Endodermal cell (in vitro differentiated cells): ENCODE data around the gene IMPA2. TPM values are rescaled to one million over a fixed set of nuclear protein-coding genes. Genes with fewer than 3 reads are reported as not detected.

Experiments
- DNase-seq: peaks from one replicate; pipeline ENCODE4 v3.0.0-alpha.2; 2017
- H3K27ac ChIP-seq: 2 replicates; pipeline ENCODE4 v1.5.1; 2013; ENCODE audit warnings: mild to moderate bottlenecking, low read depth, low read length, moderate library complexity
- H3K27me3 ChIP-seq: 2 replicates; pipeline ENCODE4 v1.6.1; 2013; ENCODE audit warnings: mild to moderate bottlenecking, low read length, moderate library complexity; ENCODE audit not compliant: insufficient read depth, control insufficient read depth, poor library complexity, severe bottlenecking
- H3K36me3 ChIP-seq: 2 replicates; pipeline ENCODE4 v1.7.0; 2013; ENCODE audit warnings: mild to moderate bottlenecking, low read length, moderate library complexity; ENCODE audit not compliant: control insufficient read depth, insufficient read depth
- H3K4me1 ChIP-seq: one replicate; pipeline ENCODE4 v1.7.0; 2013; ENCODE audit warnings: low read length; ENCODE audit not compliant: control insufficient read depth, insufficient read depth
- H3K4me3 ChIP-seq: 2 replicates; pipeline ENCODE4 v1.5.1; 2013; ENCODE audit warnings: mild to moderate bottlenecking, low read length, moderate library complexity
- H3K9ac ChIP-seq: 2 replicates; pipeline ENCODE4 v1.6.1; 2013; ENCODE audit warnings: mild to moderate bottlenecking, low read length, moderate library complexity; ENCODE audit not compliant: poor library complexity, severe bottlenecking; ENCODE audit errors: extremely low read depth
- H3K9me3 ChIP-seq: 2 replicates; pipeline ENCODE4 v1.6.1; 2013; ENCODE audit warnings: mild to moderate bottlenecking, low read length, moderate library complexity; ENCODE audit not compliant: control insufficient read depth
- H3K27ac Mint-ChIP-seq: 2 replicates; pipeline ENCODE4 v1.8.0; 2020; ENCODE audit warnings: mixed read lengths
- H3K27me3 Mint-ChIP-seq: 2 replicates; pipeline ENCODE4 v1.8.0; 2021; ENCODE audit warnings: mild to moderate bottlenecking, mixed read lengths; ENCODE audit not compliant: insufficient read depth
- H3K36me3 Mint-ChIP-seq: 2 replicates; pipeline ENCODE4 v1.8.0; 2020; ENCODE audit warnings: low read depth, mixed read lengths
- H3K4me1 Mint-ChIP-seq: 2 replicates; pipeline ENCODE4 v1.8.0; 2020; ENCODE audit warnings: mixed read lengths
- H3K4me3 Mint-ChIP-seq: 2 replicates; pipeline ENCODE4 v1.8.0; 2020; ENCODE audit warnings: mild to moderate bottlenecking, moderate library complexity, mixed read lengths
- H3K9me3 Mint-ChIP-seq: 2 replicates; pipeline ENCODE4 v1.8.0; 2020; ENCODE audit warnings: mild to moderate bottlenecking, mixed read lengths
- CTCF ChIP-seq: fragments of 200-600 bp; sonication (generic); conservative IDR thresholded peaks from 2 replicates; pipeline ENCODE4 v1.5.0; 2021; ENCODE audit warnings: antibody characterized with exemption, mild to moderate bottlenecking
- WGBS, 2 experiments: methylation state at CpG; one replicate each; pipeline versions ENCODE4 v1.1.5 to v1.1.7; 2013; ENCODE audit warnings: missing lambda C conversion rate in 2 of 2, mixed read lengths in 1 of 2; ENCODE audit not compliant: insufficient coverage in 1 of 2, insufficient read length in 1 of 2; 5-methylcytosine and 5-hydroxymethylcytosine counted together
- total RNA-seq, 2 donors: library from RNA; stranded (reverse); fragmentation: NEBNext Ultra II Directional in 1 of 2; extraction: Animal tissue kit (Norgen Biotek cat#: 25700) in 1 of 2; gene quantifications; 2 replicates in 1 of 2; 3 replicates in 1 of 2; pipeline ENCODE4 v1.2.1, GENCODE V29; 2021

The IMPA2 gene
- total RNA-seq, 2 donors from 2014 or later, result 68.0 to 88.9 TPM

DNA sequence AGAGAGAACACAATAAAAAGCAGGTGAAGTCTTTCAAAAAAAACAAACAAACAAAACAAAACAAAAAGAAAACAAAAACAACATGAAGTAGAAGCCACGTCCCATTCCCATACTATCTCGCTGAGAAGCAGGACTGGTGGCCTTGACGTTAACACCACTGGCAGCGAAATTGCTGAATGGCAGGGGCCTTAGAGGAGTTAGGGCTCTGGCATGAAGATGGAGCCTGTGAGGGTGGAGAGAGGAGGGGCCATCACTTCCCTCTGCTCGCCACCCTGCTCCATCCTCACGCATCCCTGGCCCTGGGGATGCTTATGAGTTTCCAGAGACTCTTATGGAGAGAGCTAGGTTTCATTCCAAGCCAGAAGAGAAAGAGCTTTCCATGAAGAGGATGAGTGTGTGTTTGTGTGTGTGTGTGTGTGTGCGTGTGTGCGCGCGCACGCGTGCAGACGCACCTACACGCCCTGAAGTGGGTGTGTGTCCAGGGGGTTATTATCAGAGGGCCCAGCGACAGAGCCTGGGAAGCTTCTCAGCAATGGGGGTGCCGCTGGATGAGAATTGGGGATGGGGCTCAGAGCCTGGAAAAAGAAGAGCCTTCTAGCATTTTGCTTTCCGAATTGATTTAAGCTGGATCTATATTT is 20.4 kb upstream of the IMPA2 start:
- 89 to 100% methylated on average over 1 to 17 of the region's 17 CpGs for WGBS, 2 experiments

GRCh38 chr18:11962597-11962996 is 18.7 kb upstream of the IMPA2 start:
- H3K27ac Mint-ChIP-seq, result no peak overlapping the region
- H3K27ac ChIP-seq, result no peak overlapping the region

More for the DNA sequence above, 20.4 kb upstream of the IMPA2 start:
- Mint-ChIP-seq H3K27me3 (no peaks in the 10 kb centered on the region), H3K4me1 (peaks cover 22% of the 10 kb centered on the region), H3K27ac (peak overlapping the region; percentile 4), H3K4me3 (no peak overlapping the region), H3K9me3 (peaks cover 26% of the 10 kb centered on the region), H3K36me3 (no peaks in the 10 kb centered on the region)
- no peak for TF ChIP-seq CTCF
- Histone ChIP-seq H3K4me3 (no peak overlapping the region), H3K9me3 (peaks cover 23% of the 10 kb centered on the region), H3K27me3 (no peaks in the 10 kb centered on the region), H3K36me3 (no peaks in the 10 kb centered on the region), H3K9ac (no peak overlapping the region), H3K27ac (no peak overlapping the region), H3K4me1 (peaks cover 5% of the 10 kb centered on the region)
- DNase-seq, result no peak

GRCh38 chr18:11963991-11964484 is 17.3 kb upstream of the IMPA2 start:
- H3K27ac Mint-ChIP-seq, result no peak overlapping the region
- H3K36me3 Mint-ChIP-seq, result no peaks in the 10 kb centered on the region
- TF ChIP-seq CTCF, result no peak
- Histone ChIP-seq H3K9ac (no peak overlapping the region), H3K27ac (no peak overlapping the region), H3K36me3 (no peaks in the 10 kb centered on the region), H3K4me3 (no peak overlapping the region), H3K9me3 (no peaks in the 10 kb centered on the region), H3K4me1 (peaks cover 5% of the 10 kb centered on the region), H3K27me3 (no peaks in the 10 kb centered on the region)
- H3K9me3 Mint-ChIP-seq, result peaks cover 5% of the 10 kb centered on the region
- peaks cover 22% of the 10 kb centered on the region for H3K4me1 Mint-ChIP-seq
- H3K4me3 Mint-ChIP-seq, result no peak overlapping the region
- H3K27me3 Mint-ChIP-seq, result no peaks in the 10 kb centered on the region
- DNase-seq, result peak; percentile 84
- 48 to 68% methylated on average over 3 of the region's 3 CpGs for WGBS, 2 experiments

More at GRCh38 chr18:11962597-11962996, 18.7 kb upstream of the IMPA2 start:
- Mint-ChIP-seq H3K4me1 (peaks cover 22% of the 10 kb centered on the region), H3K27me3 (no peaks in the 10 kb centered on the region), H3K9me3 (peaks cover 13% of the 10 kb centered on the region), H3K36me3 (no peaks in the 10 kb centered on the region), H3K4me3 (no peak overlapping the region)
- H3K4me1 ChIP-seq, result peaks cover 5% of the 10 kb centered on the region
- TF ChIP-seq CTCF, result no peak
- H3K9ac ChIP-seq, result no peak overlapping the region
- DNase-seq, result no peak
- no peak overlapping the region for H3K4me3 ChIP-seq
- H3K27me3 ChIP-seq, result no peaks in the 10 kb centered on the region
- H3K36me3 ChIP-seq, result no peaks in the 10 kb centered on the region
- peaks cover 9% of the 10 kb centered on the region for H3K9me3 ChIP-seq
- WGBS, 2 experiments, result 90 to 100% methylated on average over 1 of the region's 1 CpG
